ENCODE measurements around the gene IFIH1.

DNA sequence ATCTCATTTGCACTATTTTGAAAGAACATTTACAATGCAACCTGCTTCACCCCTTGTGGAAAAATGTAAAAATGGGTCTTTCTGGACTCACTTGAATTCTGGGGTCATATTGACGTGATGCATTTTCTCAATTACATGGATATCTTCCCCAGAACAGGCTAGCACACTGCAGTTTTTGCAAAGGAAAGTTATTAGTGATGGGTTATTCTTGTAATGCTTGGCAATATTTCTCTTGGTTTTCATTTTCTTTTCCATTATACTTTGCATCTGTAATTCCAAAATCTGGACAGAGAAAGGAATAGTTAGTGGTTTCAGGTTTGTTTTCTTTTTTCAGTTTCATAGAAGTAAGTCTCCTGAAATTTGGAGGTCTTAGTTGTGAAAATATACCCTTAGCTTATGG is 50.5 kb downstream of the IFIH1 start:
- TF ChIP-seq NANOG (IDR thresholded peaks at IDR 0.05; ENCODE audit: borderline replicate concordance), result no peak
- TF ChIP-seq, protein P1, sequence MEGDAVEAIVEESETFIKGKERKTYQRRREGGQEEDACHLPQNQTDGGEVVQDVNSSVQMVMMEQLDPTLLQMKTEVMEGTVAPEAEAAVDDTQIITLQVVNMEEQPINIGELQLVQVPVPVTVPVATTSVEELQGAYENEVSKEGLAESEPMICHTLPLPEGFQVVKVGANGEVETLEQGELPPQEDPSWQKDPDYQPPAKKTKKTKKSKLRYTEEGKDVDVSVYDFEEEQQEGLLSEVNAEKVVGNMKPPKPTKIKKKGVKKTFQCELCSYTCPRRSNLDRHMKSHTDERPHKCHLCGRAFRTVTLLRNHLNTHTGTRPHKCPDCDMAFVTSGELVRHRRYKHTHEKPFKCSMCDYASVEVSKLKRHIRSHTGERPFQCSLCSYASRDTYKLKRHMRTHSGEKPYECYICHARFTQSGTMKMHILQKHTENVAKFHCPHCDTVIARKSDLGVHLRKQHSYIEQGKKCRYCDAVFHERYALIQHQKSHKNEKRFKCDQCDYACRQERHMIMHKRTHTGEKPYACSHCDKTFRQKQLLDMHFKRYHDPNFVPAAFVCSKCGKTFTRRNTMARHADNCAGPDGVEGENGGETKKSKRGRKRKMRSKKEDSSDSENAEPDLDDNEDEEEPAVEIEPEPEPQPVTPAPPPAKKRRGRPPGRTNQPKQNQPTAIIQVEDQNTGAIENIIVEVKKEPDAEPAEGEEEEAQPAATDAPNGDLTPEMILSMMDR (conservative IDR thresholded peaks at IDR 0.05; ENCODE audit: low read depth in 2 of 2), result no peak
- TF ChIP-seq EZH2phosphoT487 (IDR thresholded peaks at IDR 0.05; ENCODE audit: unreplicated experiment), result no peak
- TF ChIP-seq POLR2AphosphoS5 (IDR thresholded peaks at IDR 0.05; ENCODE audit: low read depth), result no peak

Measured in GM23338 (cell line).